ENCODE results near the gene MIER2. TPM values are rescaled to one million over a fixed set of nuclear protein-coding genes. Genes with fewer than 3 reads are reported as not detected.
"Not testable (repeated sequence)": the region's sequence is repeated elsewhere in the genome, so short reads cannot be mapped to it uniquely, and the experiment has no call there.

The MIER2 gene
- total and polyA plus RNA-seq, 7 donors: 6.6 to 31.9 (median 12.3) TPM

GRCh38 chr19:275000-275399 is 69.6 kb downstream of the MIER2 start:
- H3K27me3 ChIP-seq: peaks cover 4 to 34% (median 15%) of the 10 kb centered on the region in 3 donors
- DNase-seq: no peak
- H3K9me3 ChIP-seq: no peaks in the 10 kb centered on the region
- H3K36me3 ChIP-seq: no peaks in the 10 kb centered on the region
- H3K27ac ChIP-seq: no peak overlapping the region
- no peak overlapping the region for H3K4me3 ChIP-seq
- TF ChIP-seq POLR2A (IDR thresholded peaks at IDR 0.05) (no peak), POLR2AphosphoS5 (IDR thresholded peaks at IDR 0.05) (no peak), EP300 (IDR thresholded peaks at IDR 0.05) (no peak), CTCF (IDR thresholded peaks at IDR 0.05) (no peak)
- H3K4me1 ChIP-seq: no peaks in the 10 kb centered on the region
- 93 to 94% methylated on average over 9 of the region's 9 CpGs for WGBS, 2 donors
- intact Hi-C loops (cut with DNase I): no loop called here

- intact Hi-C loops (cut with DNase I): no loop called here
- peaks cover 6 to 31% (median 22%) of the 10 kb centered on the region in 3 donors for H3K27me3 ChIP-seq
- H3K27ac ChIP-seq: no peak overlapping the region
- no peaks in the 10 kb centered on the region for H3K9me3 ChIP-seq
- no peak for DNase-seq
- TF ChIP-seq POLR2AphosphoS5 (IDR thresholded peaks at IDR 0.05): no peak
- no peak for TF ChIP-seq EP300 (IDR thresholded peaks at IDR 0.05)
- no peak for TF ChIP-seq POLR2A (IDR thresholded peaks at IDR 0.05)
- no peak for TF ChIP-seq CTCF (IDR thresholded peaks at IDR 0.05)
- 91 to 94% methylated on average over 6 of the region's 6 CpGs for WGBS, 2 donors
- no peaks in the 10 kb centered on the region for H3K4me1 ChIP-seq
- H3K4me3 ChIP-seq: no peak overlapping the region
- no peaks in the 10 kb centered on the region for H3K36me3 ChIP-seq
These were observed 71.2 kb downstream of the MIER2 start for GRCh38 chr19:273393-273792.

GRCh38 chr19:271856-272255 is 72.7 kb downstream of the MIER2 start:
- Histone ChIP-seq H3K27ac (no peak overlapping the region), H3K36me3 (no peaks in the 10 kb centered on the region), H3K4me1 (peaks cover 0 to 9% (median 5%) of the 10 kb centered on the region in 4 donors), H3K9me3 (no peaks in the 10 kb centered on the region), H3K27me3 (peaks cover 2 to 27% (median 26%) of the 10 kb centered on the region in 3 donors), H3K4me3 (no peak overlapping the region)
- no peak for TF ChIP-seq POLR2A (IDR thresholded peaks at IDR 0.05)
- TF ChIP-seq CTCF (IDR thresholded peaks at IDR 0.05): no peak
- no peak for TF ChIP-seq EP300 (IDR thresholded peaks at IDR 0.05)
- no peak for TF ChIP-seq POLR2AphosphoS5 (IDR thresholded peaks at IDR 0.05)
- intact Hi-C loops (cut with DNase I): no loop called here
- WGBS, 2 donors: 47 to 75% methylated on average over 6 of the region's 6 CpGs
- no peak for DNase-seq

GRCh38 chr19:270766-271318 is 73.8 kb downstream of the MIER2 start:
- H3K27me3 ChIP-seq: peaks cover 6 to 36% (median 34%) of the 10 kb centered on the region in 3 donors
- 77 to 86% methylated on average over 12 of the region's 12 CpGs for WGBS, 2 donors
- H3K27ac ChIP-seq: not testable (repeated sequence)

GRCh38 chr19:269241-269640 is 75.4 kb downstream of the MIER2 start:
- intact Hi-C loops (cut with DNase I): no loop called here
- peaks cover 6 to 50% (median 41%) of the 10 kb centered on the region in 3 donors for H3K27me3 ChIP-seq
- no peaks in the 10 kb centered on the region for H3K9me3 ChIP-seq
- H3K4me1 ChIP-seq: peaks cover 0 to 12% (median 7%) of the 10 kb centered on the region in 4 donors
- H3K36me3 ChIP-seq: no peaks in the 10 kb centered on the region
- DNase-seq: no peak
- no peak for TF ChIP-seq CTCF (IDR thresholded peaks at IDR 0.05)
- no peak for TF ChIP-seq POLR2A (IDR thresholded peaks at IDR 0.05)
- TF ChIP-seq POLR2AphosphoS5 (IDR thresholded peaks at IDR 0.05): no peak
- TF ChIP-seq EP300 (IDR thresholded peaks at IDR 0.05): no peak
- no peak overlapping the region for H3K27ac ChIP-seq
- H3K4me3 ChIP-seq: no peak overlapping the region

More at GRCh38 chr19:270766-271318, 73.8 kb downstream of the MIER2 start:
- intact Hi-C loops (cut with DNase I); DNase-seq; H3K4me3 ChIP-seq; H3K36me3 ChIP-seq; H3K9me3 ChIP-seq: not testable (repeated sequence)
- peaks cover 0 to 12% (median 7%) of the 10 kb centered on the region in 4 donors for H3K4me1 ChIP-seq

Data from sigmoid colon (tissue), 7 donors.